Stomach (tissue), 9 donors: ENCODE measurements around the gene DNASE1L3. TPM values are rescaled to one million over a fixed set of nuclear protein-coding genes. Genes with fewer than 3 reads are reported as not detected.

ENCODE experiments used
- DNase-seq, 2 donors: peaks; one replicate each; pipeline versions ENCODE4 v3.0.0 to v3.0.0-alpha.2; 2013 to 2019
- H3K27ac ChIP-seq, 5 donors: fragments of 200-600 bp in 4 of 5; sonication (generic) in 4 of 5; one replicate each; pipeline ENCODE4 v1.5.1; 2013 to 2019; ENCODE audit warnings: mild to moderate bottlenecking in 1 of 5, moderate library complexity in 1 of 5
- H3K27me3 ChIP-seq, 3 donors: fragments of 200-600 bp; sonication (generic); one replicate each; pipeline ENCODE4 v1.5.1; 2017 to 2019; ENCODE audit warnings: mixed run types in 1 of 3
- H3K36me3 ChIP-seq, 4 donors: fragments of 200-600 bp; sonication (generic); 1 replicate in 3 of 4; 2 replicates in 1 of 4; pipeline ENCODE4 v1.5.1; 2016 to 2019
- H3K4me1 ChIP-seq, 4 donors: fragments of 200-600 bp; sonication (generic); one replicate each; pipeline ENCODE4 v1.5.1; 2016 to 2019
- H3K4me3 ChIP-seq, 4 donors: fragments of 200-600 bp; sonication (generic) in 3 of 4; one replicate each; pipeline ENCODE4 v1.5.1; 2016 to 2019; ENCODE audit warnings: mild to moderate bottlenecking in 1 of 4
- H3K9me3 ChIP-seq, 4 donors: fragments of 200-600 bp; sonication (generic); one replicate each; pipeline ENCODE4 v1.5.1; 2016 to 2019
- CTCF ChIP-seq, 7 experiments: fragments of 450-650 bp in 4 of 7; fragments of 200-600 bp in 3 of 7; sonication (generic) in 3 of 7; IDR thresholded peaks; one replicate each; pipeline ENCODE4 v1.5.1; 2016 to 2019; ENCODE audit warnings: antibody characterized with exemption in 7 of 7, control low read depth in 2 of 7, mild to moderate bottlenecking in 1 of 7
- EP300 ChIP-seq: sonication (generic); formaldehyde crosslinking; IDR thresholded peaks from one replicate; pipeline ENCODE4 v1.6.1; 2017; ENCODE audit warnings: antibody characterized with exemption
- POLR2A ChIP-seq, 4 donors: fragments of 450-650 bp; IDR thresholded peaks; one replicate each; pipeline ENCODE4 v1.6.1; 2016; ENCODE audit warnings: antibody characterized with exemption in 4 of 4, control low read depth in 2 of 4, mild to moderate bottlenecking in 1 of 4, moderate library complexity in 1 of 4
- POLR2AphosphoS5 ChIP-seq, 3 donors: sonication (generic); formaldehyde crosslinking; IDR thresholded peaks; one replicate each; pipeline ENCODE4 v1.6.1; 2016; ENCODE audit warnings: antibody characterized with exemption in 3 of 3
- WGBS, 5 donors: extraction: QIAGEN DNeasy Blood & Tissue Kit in 3 of 5; methylation state at CpG; one replicate each; pipeline versions ENCODE4 v1.1.5 to v1.1.7; 2013 to 2018; 5-methylcytosine and 5-hydroxymethylcytosine counted together
- intact Hi-C: fragments of 100-400 bp; cut with DNase I; formaldehyde crosslinking; loops from one replicate; pipeline ENCODE4 v1.15.1; 2023; ENCODE audit warnings: low total_unique reads
- polyA plus RNA-seq, 3 donors: library from polyadenylated mRNA; stranded (reverse); fragments of 200-250 nt; gene quantifications; one replicate each; pipeline ENCODE4 v1.2.3, GENCODE V29; 2013
- total RNA-seq, 5 donors: library from RNA; depleted of rRNA; stranded (reverse); fragments of >200 nt; gene quantifications; one replicate each; pipeline versions ENCODE4 v1.1.0 to v1.2.3, GENCODE V29; 2014 to 2016
- donor health status: healthy with polysubstance abuse.
- donor health status: Bipolar disorder and iron deficiency.
- donor health status: healthy.

Gene DNASE1L3
- total and polyA plus RNA-seq, 8 donors: 0.43 to 10.4 (median 3.1) TPM; not detected in 2

GRCh38 chr3:58180099-58180880 is 30.5 kb downstream of the DNASE1L3 start:
- H3K36me3 ChIP-seq: no peaks in the 10 kb centered on the region
- H3K9me3 ChIP-seq: no peaks in the 10 kb centered on the region
- H3K27me3 ChIP-seq: no peaks in the 10 kb centered on the region
- H3K4me1 ChIP-seq: peaks cover 28 to 51% (median 35%) of the 10 kb centered on the region in 4 donors
- no peak overlapping the region for H3K27ac ChIP-seq
- H3K4me3 ChIP-seq: no peak overlapping the region
- TF ChIP-seq POLR2AphosphoS5 (IDR thresholded peaks at IDR 0.05): no peak
- TF ChIP-seq POLR2A (IDR thresholded peaks at IDR 0.05): no peak
- TF ChIP-seq EP300: no peak
- no peak for TF ChIP-seq CTCF (IDR thresholded peaks at IDR 0.05)
- DNase-seq: no peak
- 82 to 93% (median 92%) methylated on average over 10 to 12 of the region's 12 CpGs for WGBS, 5 donors
- intact Hi-C loops: loop anchor here (5.0 kb wide), 1 partner anchor 122 kb away; no protein-coding TSS in a partner anchor

- 80 to 92% (median 89%) methylated on average over 12 to 13 of the region's 13 CpGs for WGBS, 5 donors
- Histone ChIP-seq H3K36me3 (no peaks in the 10 kb centered on the region), H3K4me1 (peaks cover 37 to 59% (median 43%) of the 10 kb centered on the region in 4 donors), H3K9me3 (no peaks in the 10 kb centered on the region), H3K4me3 (no peak overlapping the region), H3K27me3 (no peaks in the 10 kb centered on the region), H3K27ac (no peak overlapping the region)
- TF ChIP-seq POLR2A (IDR thresholded peaks at IDR 0.05) (no peak), POLR2AphosphoS5 (IDR thresholded peaks at IDR 0.05) (no peak), CTCF (IDR thresholded peaks at IDR 0.05) (no peak), EP300 (no peak)
- peak in 1 of 2 donors; percentile 36 for DNase-seq
- intact Hi-C loops: loop anchor here (5.0 to 10.0 kb wide), 2 partner anchors 123 to 175 kb away; partner anchors contain the start of gene FLNB
Observed at GRCh38 chr3:58179235-58180098, 31.3 kb downstream of the DNASE1L3 start.

GRCh38 chr3:58178528-58179234 is 32.1 kb downstream of the DNASE1L3 start:
- no peak for TF ChIP-seq EP300
- no peak for TF ChIP-seq CTCF (IDR thresholded peaks at IDR 0.05)
- TF ChIP-seq POLR2A (IDR thresholded peaks at IDR 0.05): no peak
- TF ChIP-seq POLR2AphosphoS5 (IDR thresholded peaks at IDR 0.05): no peak
- Histone ChIP-seq H3K4me1 (peaks cover 44 to 67% (median 51%) of the 10 kb centered on the region in 4 donors), H3K36me3 (no peaks in the 10 kb centered on the region), H3K4me3 (peak overlapping the region in 1 of 4 donors; percentile 51), H3K27ac (no peak overlapping the region), H3K27me3 (no peaks in the 10 kb centered on the region), H3K9me3 (no peaks in the 10 kb centered on the region)
- no peak for DNase-seq
- intact Hi-C loops: loop anchor here (10.0 kb wide), 1 partner anchor 174 kb away; the partner anchor contains the start of gene FLNB
- WGBS, 5 donors: 61 to 66% (median 65%) methylated on average over 13 to 17 of the region's 17 CpGs
